Measurements from ENCODE around the gene MLIP.
"Not testable (repeated sequence)": the region's sequence is repeated elsewhere in the genome, so short reads cannot be mapped to it uniquely, and the experiment has no call there.

Gene MLIP

GRCh38 chr6:54111341-54112045 is at the start of gene MLIP:
TSS of gene MLIP (plus strand) at chr6:54111443. CDS start at chr6:54111480, 37 bp downstream.
- no peak for DNase-seq (ENCODE audit: low read depth in 2 of 2)

GRCh38 chr6:54063228-54063539 is 48.1 kb upstream of the MLIP start:
- DNase-seq (ENCODE audit: low read depth in 2 of 2): no peak

- DNase-seq (ENCODE audit: low read depth in 2 of 2): no peak
Measured at GRCh38 chr6:54068694-54069093, 42.5 kb upstream of the MLIP start.

- no peak for DNase-seq (ENCODE audit: low read depth in 2 of 2)
Measured at GRCh38 chr6:54070025-54070424, 41.2 kb upstream of the MLIP start.

- no peak for DNase-seq (ENCODE audit: low read depth in 2 of 2)
Measured at GRCh38 chr6:54071821-54072340, 39.4 kb upstream of the MLIP start.

GRCh38 chr6:54072635-54073313 is 38.5 kb upstream of the MLIP start:
- peak in 1 of 2 experiments; percentile 51 for DNase-seq (ENCODE audit: low read depth in 2 of 2)

GRCh38 chr6:54073487-54073886 is 37.8 kb upstream of the MLIP start:
- DNase-seq (ENCODE audit: low read depth in 2 of 2): no peak

GRCh38 chr6:54074109-54074508 is 37.1 kb upstream of the MLIP start:
- DNase-seq (ENCODE audit: low read depth in 2 of 2): no peak

GRCh38 chr6:54074578-54075195 is 36.6 kb upstream of the MLIP start:
- no peak for DNase-seq (ENCODE audit: low read depth in 2 of 2)

GRCh38 chr6:54076159-54076789 is 35.0 kb upstream of the MLIP start:
- no peak for DNase-seq (ENCODE audit: low read depth in 2 of 2)

- not testable (repeated sequence) for DNase-seq (ENCODE audit: low read depth in 2 of 2)
Measured at GRCh38 chr6:54081499-54081898, 29.7 kb upstream of the MLIP start.

GRCh38 chr6:54083287-54083686 is 28.0 kb upstream of the MLIP start:
- no peak for DNase-seq (ENCODE audit: low read depth in 2 of 2)

GRCh38 chr6:54084231-54084630 is 27.0 kb upstream of the MLIP start:
- DNase-seq (ENCODE audit: low read depth in 2 of 2): no peak

GRCh38 chr6:54085047-54085446 is 26.2 kb upstream of the MLIP start:
- DNase-seq (ENCODE audit: low read depth in 2 of 2): no peak

- no peak for DNase-seq (ENCODE audit: low read depth in 2 of 2)
Measured at GRCh38 chr6:54085541-54085940, 25.7 kb upstream of the MLIP start.

GRCh38 chr6:54086439-54086838 is 24.8 kb upstream of the MLIP start:
- DNase-seq (ENCODE audit: low read depth in 2 of 2): no peak

- DNase-seq (ENCODE audit: low read depth in 2 of 2): no peak
Measured at GRCh38 chr6:54087721-54088120, 23.5 kb upstream of the MLIP start.

GRCh38 chr6:54093326-54093948 is 17.8 kb upstream of the MLIP start:
- no peak for DNase-seq (ENCODE audit: low read depth in 2 of 2)

GRCh38 chr6:54094293-54094692 is 16.9 kb upstream of the MLIP start:
- DNase-seq (ENCODE audit: low read depth in 2 of 2): no peak

- no peak for DNase-seq (ENCODE audit: low read depth in 2 of 2)
Measured at GRCh38 chr6:54094786-54095185, 16.5 kb upstream of the MLIP start.

- no peak for DNase-seq (ENCODE audit: low read depth in 2 of 2)
Measured at GRCh38 chr6:54095723-54096122, 15.5 kb upstream of the MLIP start.

- DNase-seq (ENCODE audit: low read depth in 2 of 2): no peak
Measured at GRCh38 chr6:54096811-54097210, 14.4 kb upstream of the MLIP start.
